SJSA1 (cell line): ENCODE measurements around the gene PLCB3. TPM values are rescaled to one million over a fixed set of nuclear protein-coding genes. Genes with fewer than 3 reads are reported as not detected.
A peak's percentile ranks its signal among the peaks of the same experiment; 100 is the strongest.

Experiments used
- DNase-seq, 2 experiments: peaks; one replicate each; pipeline ENCODE4 v3.0.0-alpha.2; 2015 to 2020; ENCODE audit warnings: low spot score in 2 of 2, low read depth in 1 of 2
- H3K27ac ChIP-seq: fragments of 250-450 bp; sonication (Bioruptor Pico); 2 replicates; pipeline ENCODE4 v1.5.1; 2020; ENCODE audit warnings: mild to moderate bottlenecking, moderate library complexity
- H3K27me3 ChIP-seq: fragments of 250-450 bp; sonication (Bioruptor Pico); replicated peaks from 2 replicates; pipeline ENCODE4 v1.5.1; 2020; ENCODE audit warnings: mild to moderate bottlenecking, moderate library complexity
- H3K36me3 ChIP-seq: fragments of 250-450 bp; sonication (Bioruptor Pico); 2 replicates; pipeline ENCODE4 v1.5.1; 2020; ENCODE audit warnings: mild to moderate bottlenecking
- H3K4me1 ChIP-seq: fragments of 250-450 bp; sonication (Bioruptor Pico); replicated peaks from 2 replicates; pipeline ENCODE4 v1.6.1; 2021; ENCODE audit warnings: mild to moderate bottlenecking
- H3K4me3 ChIP-seq: fragments of 250-450 bp; sonication (Bioruptor Pico); 2 replicates; pipeline ENCODE4 v1.5.1; 2020; ENCODE audit warnings: mild to moderate bottlenecking
- H3K9me3 ChIP-seq: fragments of 250-450 bp; sonication (Bioruptor Pico); replicated peaks from 2 replicates; pipeline ENCODE4 v1.5.1; 2020; ENCODE audit warnings: mild to moderate bottlenecking
- total RNA-seq: library from RNA; depleted of rRNA; stranded (reverse); fragments of >200 nt; shearing (Covaris generic); gene quantifications from 2 replicates; pipeline ENCODE4 v1.2.3, GENCODE V29; 2014

Gene PLCB3
- total RNA-seq, 1 experiment from 2014 or later: 51.5 TPM

GRCh38 chr11:64264371-64264852 is 13.1 kb downstream of the PLCB3 start:
- no peaks in the 10 kb centered on the region for H3K9me3 ChIP-seq
- no peaks in the 10 kb centered on the region for H3K27me3 ChIP-seq
- H3K27ac ChIP-seq: no peak overlapping the region
- H3K4me3 ChIP-seq: no peak overlapping the region
- peaks cover 85% of the 10 kb centered on the region for H3K36me3 ChIP-seq
- DNase-seq: no peak
- H3K4me1 ChIP-seq: peaks cover 34% of the 10 kb centered on the region

- H3K27me3 ChIP-seq: no peaks in the 10 kb centered on the region
- DNase-seq: no peak
- H3K4me3 ChIP-seq: no peak overlapping the region
- H3K4me1 ChIP-seq: peaks cover 36% of the 10 kb centered on the region
- H3K27ac ChIP-seq: no peak overlapping the region
- H3K36me3 ChIP-seq: peaks cover 78% of the 10 kb centered on the region
- no peaks in the 10 kb centered on the region for H3K9me3 ChIP-seq
Measured at GRCh38 chr11:64265176-64266160, 14.1 kb downstream of the PLCB3 start.

GRCh38 chr11:64266339-64266738 is 15.0 kb downstream of the PLCB3 start:
- H3K27ac ChIP-seq: no peak overlapping the region
- no peaks in the 10 kb centered on the region for H3K9me3 ChIP-seq
- DNase-seq: no peak
- no peak overlapping the region for H3K4me3 ChIP-seq
- H3K36me3 ChIP-seq: peaks cover 73% of the 10 kb centered on the region
- no peaks in the 10 kb centered on the region for H3K27me3 ChIP-seq
- H3K4me1 ChIP-seq: peaks cover 39% of the 10 kb centered on the region

DNA sequence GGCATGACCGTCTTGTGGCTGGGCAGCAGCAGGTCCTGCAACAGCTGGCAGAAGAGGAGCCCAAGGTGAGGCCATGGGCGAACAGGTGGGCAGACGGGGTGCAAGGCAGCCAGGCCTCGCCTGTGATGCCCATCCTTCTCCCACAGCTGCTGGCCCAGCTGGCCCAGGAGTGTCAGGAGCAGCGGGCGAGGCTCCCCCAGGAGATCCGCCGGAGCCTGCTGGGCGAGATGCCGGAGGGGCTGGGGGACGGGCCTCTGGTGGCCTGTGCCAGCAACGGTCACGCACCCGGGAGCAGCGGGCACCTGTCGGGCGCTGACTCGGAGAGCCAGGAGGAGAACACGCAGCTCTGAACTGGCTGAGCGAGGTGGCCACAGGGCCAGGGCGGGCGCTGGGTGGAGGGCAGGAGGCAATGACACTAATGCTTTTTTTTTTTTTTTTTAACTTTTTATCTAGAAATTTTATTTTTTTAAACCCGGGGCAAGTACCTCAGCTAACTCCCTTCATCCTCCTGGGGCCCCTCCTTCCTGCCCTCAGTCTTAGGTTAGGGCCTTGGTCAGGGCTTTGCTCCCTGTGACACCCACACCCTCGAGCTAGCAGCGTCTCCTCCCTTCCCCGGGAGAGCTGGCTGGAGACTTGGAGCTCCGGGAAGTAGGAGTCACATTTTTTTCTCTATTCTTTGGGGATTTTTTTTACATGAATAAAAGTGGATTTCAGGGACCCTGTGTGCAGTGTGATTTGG is 16.0 kb downstream of the PLCB3 start:
- Histone ChIP-seq H3K4me1 (peaks cover 43% of the 10 kb centered on the region), H3K27me3 (no peaks in the 10 kb centered on the region), H3K4me3 (no peak overlapping the region), H3K9me3 (no peaks in the 10 kb centered on the region), H3K27ac (no peak overlapping the region), H3K36me3 (peaks cover 67% of the 10 kb centered on the region)
- no peak for DNase-seq

GRCh38 chr11:64268025-64268892 is 16.9 kb downstream of the PLCB3 start:
- H3K27me3 ChIP-seq: no peaks in the 10 kb centered on the region
- H3K27ac ChIP-seq: peak overlapping the region; percentile 68
- peaks cover 62% of the 10 kb centered on the region for H3K36me3 ChIP-seq
- H3K9me3 ChIP-seq: no peaks in the 10 kb centered on the region
- peak overlapping the region; percentile 49 for H3K4me3 ChIP-seq
- H3K4me1 ChIP-seq: peaks cover 34% of the 10 kb centered on the region
- DNase-seq: peak in 1 of 2 experiments; percentile 54

DNA sequence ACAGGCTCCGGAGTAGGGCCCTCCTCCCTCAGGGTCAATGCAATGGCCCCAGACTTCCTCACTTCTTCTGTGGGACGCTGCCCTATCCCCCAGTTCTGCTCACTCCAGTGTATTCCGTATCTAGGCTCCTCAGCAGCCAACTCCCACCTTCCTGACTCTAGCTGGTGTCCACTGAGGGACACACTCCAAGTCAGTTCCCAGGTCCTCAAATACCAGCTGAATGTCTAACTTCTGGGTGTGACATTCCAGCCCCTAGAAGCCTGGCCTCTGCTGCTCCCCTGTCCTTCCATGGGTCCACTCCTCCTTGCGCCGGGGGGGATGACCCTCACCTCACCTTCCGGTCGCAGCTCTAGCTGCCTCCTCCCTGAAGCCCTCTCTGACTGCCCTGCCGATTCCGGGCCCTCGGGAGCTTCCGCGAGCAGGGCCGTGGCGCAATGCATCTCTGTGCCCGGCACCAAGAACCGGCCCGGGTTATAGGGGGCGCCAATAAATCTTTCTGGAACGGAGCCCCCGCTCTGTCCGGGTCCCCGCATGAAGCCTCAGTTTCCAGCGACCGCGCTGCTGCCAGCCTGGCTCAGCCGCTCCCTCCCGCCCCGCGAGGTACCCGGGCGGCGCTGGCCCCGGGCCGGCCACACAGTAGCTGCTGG is 17.7 kb downstream of the PLCB3 start:
- Histone ChIP-seq H3K27ac (peak overlapping the region; percentile 68), H3K9me3 (no peaks in the 10 kb centered on the region), H3K4me3 (peak overlapping the region; percentile 49), H3K27me3 (no peaks in the 10 kb centered on the region), H3K4me1 (peaks cover 26% of the 10 kb centered on the region), H3K36me3 (peaks cover 54% of the 10 kb centered on the region)
- peak; percentile 73 to 83 for DNase-seq

GRCh38 chr11:64269540-64270220 is 18.4 kb downstream of the PLCB3 start:
- Histone ChIP-seq H3K4me3 (peak overlapping the region; percentile 49), H3K9me3 (no peaks in the 10 kb centered on the region), H3K27ac (peak overlapping the region; percentile 68), H3K36me3 (peaks cover 47% of the 10 kb centered on the region), H3K27me3 (no peaks in the 10 kb centered on the region), H3K4me1 (peaks cover 26% of the 10 kb centered on the region)
- DNase-seq: peak; percentile 100

- Histone ChIP-seq H3K4me1 (peaks cover 11% of the 10 kb centered on the region), H3K27ac (no peak overlapping the region), H3K36me3 (peaks cover 50% of the 10 kb centered on the region), H3K27me3 (no peaks in the 10 kb centered on the region), H3K4me3 (no peak overlapping the region), H3K9me3 (no peaks in the 10 kb centered on the region)
- no peak for DNase-seq
Measured at GRCh38 chr11:64275031-64275800, 23.9 kb downstream of the PLCB3 start.

- peaks cover 46% of the 10 kb centered on the region for H3K36me3 ChIP-seq
- no peak for DNase-seq
- H3K9me3 ChIP-seq: no peaks in the 10 kb centered on the region
- H3K27me3 ChIP-seq: no peaks in the 10 kb centered on the region
- no peak overlapping the region for H3K4me3 ChIP-seq
- no peak overlapping the region for H3K27ac ChIP-seq
- H3K4me1 ChIP-seq: peaks cover 7% of the 10 kb centered on the region
Measured at GRCh38 chr11:64275841-64276240, 24.5 kb downstream of the PLCB3 start.

GRCh38 chr11:64276653-64277431 is 25.5 kb downstream of the PLCB3 start:
- no peak overlapping the region for H3K4me3 ChIP-seq
- peaks cover 47% of the 10 kb centered on the region for H3K36me3 ChIP-seq
- H3K27ac ChIP-seq: no peak overlapping the region
- peaks cover 2% of the 10 kb centered on the region for H3K4me1 ChIP-seq
- no peak for DNase-seq
- no peaks in the 10 kb centered on the region for H3K9me3 ChIP-seq
- H3K27me3 ChIP-seq: no peaks in the 10 kb centered on the region

- no peak overlapping the region for H3K27ac ChIP-seq
- no peaks in the 10 kb centered on the region for H3K27me3 ChIP-seq
- peaks cover 57% of the 10 kb centered on the region for H3K36me3 ChIP-seq
- H3K4me1 ChIP-seq: peaks cover 5% of the 10 kb centered on the region
- no peaks in the 10 kb centered on the region for H3K9me3 ChIP-seq
- no peak overlapping the region for H3K4me3 ChIP-seq
- no peak for DNase-seq
Measured at GRCh38 chr11:64278576-64279190, 27.4 kb downstream of the PLCB3 start.
